ENCODE data around the gene PDIA5.

Gene PDIA5

GRCh38 chr3:123085932-123086627 lies 19.3 kb downstream of the PDIA5 start:
- H4K20me1 ChIP-seq (ENCODE audit: insufficient read depth, low read length) = peaks cover 6% of the 10 kb centered on the region; the same call in 1 of the 2 replicates

GRCh38 chr3:123088387-123088786 lies 21.6 kb downstream of the PDIA5 start:
- DNase-seq = no peak
- peaks cover 75% of the 10 kb centered on the region for H3K79me2 ChIP-seq (ENCODE audit: low read length)

More at GRCh38 chr3:123085932-123086627, 19.3 kb downstream of the PDIA5 start:
- Histone ChIP-seq H3K9ac (ENCODE audit: low read length) (no peak overlapping the region), H3K9me2 (replicated peaks; ENCODE audit: insufficient read depth, low read length) (no peaks in the 10 kb centered on the region), H3K4me3 (ENCODE audit: low read length) (no peak overlapping the region), H2AFZ (ENCODE audit: low read length) (no peak overlapping the region), H3K27me3 (replicated peaks; ENCODE audit: insufficient read depth, low read length) (no peaks in the 10 kb centered on the region), H3K4me1 (ENCODE audit: low read length) (peaks cover 9% of the 10 kb centered on the region; the same call in 1 of the 2 replicates), H3K9me3 (replicated peaks; ENCODE audit: insufficient read depth, low read length) (no peaks in the 10 kb centered on the region), H3K36me3 (replicated peaks; ENCODE audit: insufficient read depth, low read length) (no peaks in the 10 kb centered on the region), H3K79me2 (ENCODE audit: low read length) (peaks cover 92% of the 10 kb centered on the region), H3K27ac (ENCODE audit: low read length) (no peak overlapping the region), H3K4me2 (ENCODE audit: low read depth, low read length) (no peak overlapping the region), H3F3A (ENCODE audit: insufficient read depth, low read length) (no peaks in the 10 kb centered on the region)
- DNase-seq = no peak
- TF ChIP-seq CTCF (IDR thresholded peaks at IDR 0.05; ENCODE audit: low read length) (no peak), EZH2 (optimal IDR thresholded peaks at IDR 0.05; ENCODE audit: low read depth, low read length) (no peak), EZH2phosphoT487 (IDR thresholded peaks at IDR 0.05; ENCODE audit: low read length) (no peak)

GRCh38 chr3:123089611-123090331 lies 22.9 kb downstream of the PDIA5 start:
- Histone ChIP-seq H3K27ac (ENCODE audit: low read length) (no peak overlapping the region), H3K79me2 (ENCODE audit: low read length) (peaks cover 64% of the 10 kb centered on the region), H3K9me2 (replicated peaks; ENCODE audit: insufficient read depth, low read length) (no peaks in the 10 kb centered on the region), H3F3A (ENCODE audit: insufficient read depth, low read length) (no peaks in the 10 kb centered on the region), H3K36me3 (replicated peaks; ENCODE audit: insufficient read depth, low read length) (no peaks in the 10 kb centered on the region; the same call in 1 of the 2 replicates), H3K9me3 (replicated peaks; ENCODE audit: insufficient read depth, low read length) (no peaks in the 10 kb centered on the region), H3K4me1 (ENCODE audit: low read length) (no peaks in the 10 kb centered on the region), H2AFZ (ENCODE audit: low read length) (no peak overlapping the region), H3K4me3 (ENCODE audit: low read length) (no peak overlapping the region), H3K4me2 (ENCODE audit: low read depth, low read length) (no peak overlapping the region), H3K9ac (ENCODE audit: low read length) (no peak overlapping the region), H4K20me1 (ENCODE audit: insufficient read depth, low read length) (no peaks in the 10 kb centered on the region), H3K27me3 (replicated peaks; ENCODE audit: insufficient read depth, low read length) (no peaks in the 10 kb centered on the region)
- DNase-seq = no peak
- TF ChIP-seq EZH2 (optimal IDR thresholded peaks at IDR 0.05; ENCODE audit: low read depth, low read length) = no peak
- TF ChIP-seq CTCF (IDR thresholded peaks at IDR 0.05; ENCODE audit: low read length) = no peak
- no peak for TF ChIP-seq EZH2phosphoT487 (IDR thresholded peaks at IDR 0.05; ENCODE audit: low read length)

More at GRCh38 chr3:123088387-123088786, 21.6 kb downstream of the PDIA5 start:
- no peak for TF ChIP-seq EZH2phosphoT487 (IDR thresholded peaks at IDR 0.05; ENCODE audit: low read length)
- no peak for TF ChIP-seq EZH2 (optimal IDR thresholded peaks at IDR 0.05; ENCODE audit: low read depth, low read length)
- no peak for TF ChIP-seq CTCF (IDR thresholded peaks at IDR 0.05; ENCODE audit: low read length)
- Histone ChIP-seq H3K4me2 (ENCODE audit: low read depth, low read length) (no peak overlapping the region), H3K36me3 (replicated peaks; ENCODE audit: insufficient read depth, low read length) (no peaks in the 10 kb centered on the region; the same call in 1 of the 2 replicates), H3K9me3 (replicated peaks; ENCODE audit: insufficient read depth, low read length) (no peaks in the 10 kb centered on the region), H4K20me1 (ENCODE audit: insufficient read depth, low read length) (no peaks in the 10 kb centered on the region; the same call in 1 of the 2 replicates), H3F3A (ENCODE audit: insufficient read depth, low read length) (no peaks in the 10 kb centered on the region), H2AFZ (ENCODE audit: low read length) (no peak overlapping the region), H3K4me1 (ENCODE audit: low read length) (no peaks in the 10 kb centered on the region), H3K27ac (ENCODE audit: low read length) (no peak overlapping the region), H3K9ac (ENCODE audit: low read length) (no peak overlapping the region), H3K4me3 (ENCODE audit: low read length) (no peak overlapping the region), H3K27me3 (replicated peaks; ENCODE audit: insufficient read depth, low read length) (no peaks in the 10 kb centered on the region), H3K9me2 (replicated peaks; ENCODE audit: insufficient read depth, low read length) (no peaks in the 10 kb centered on the region)

Measured in MM.1S (cell line).